Right atrium auricular region (tissue), 2 donors: ENCODE data around the gene SLC6A11. TPM values are rescaled to one million over a fixed set of nuclear protein-coding genes. Genes with fewer than 3 reads are reported as not detected.
A peak's percentile ranks its signal among the peaks of the same experiment; 100 is the strongest.

Experiments
- DNase-seq: peaks from one replicate; pipeline ENCODE4 v3.0.0-alpha.2; 2019; ENCODE audit warnings: low spot score
- H3K27ac ChIP-seq, 2 donors: fragments of 200-600 bp; sonication (generic); 1 replicate in 1 of 2; 2 replicates in 1 of 2; pipeline ENCODE4 v1.5.1; 2016 to 2019
- H3K27me3 ChIP-seq, 2 donors: fragments of 200-600 bp; sonication (generic); one replicate each; pipeline versions ENCODE4 v1.5.1 to v1.6.0; 2017 to 2019
- H3K36me3 ChIP-seq: fragments of 200-600 bp; sonication (generic); one replicate; pipeline ENCODE4 v1.5.1; 2016
- H3K4me1 ChIP-seq, 2 donors: fragments of 200-600 bp; sonication (generic); one replicate each; pipeline versions ENCODE4 v1.5.1 to v1.6.0; 2017 to 2019
- H3K4me3 ChIP-seq, 2 donors: fragments of 200-600 bp; sonication (generic); 1 replicate in 1 of 2; 2 replicates in 1 of 2; pipeline ENCODE4 v1.5.1; 2017 to 2019; ENCODE audit warnings: mild to moderate bottlenecking in 1 of 2, moderate library complexity in 1 of 2
- H3K9me3 ChIP-seq, 2 donors: fragments of 200-600 bp; sonication (generic); one replicate each; pipeline ENCODE4 v1.5.1; 2019
- CTCF ChIP-seq, 2 donors: fragments of 200-600 bp; sonication (generic); IDR thresholded peaks; one replicate each; pipeline ENCODE4 v1.5.1; 2019; ENCODE audit warnings: antibody characterized with exemption in 2 of 2
- total RNA-seq, 2 donors: library from RNA; depleted of rRNA; stranded (reverse); fragments of >200 nt; gene quantifications; one replicate each; pipeline ENCODE4 v1.1.0, GENCODE V29; 2016

SLC6A11 gene
- total RNA-seq, 2 donors from 2014 or later, result not detected

GRCh38 chr3:10950476-10951294 lies 134.7 kb downstream of the SLC6A11 start:
- Histone ChIP-seq H3K27me3 (no peaks in the 10 kb centered on the region), H3K36me3 (no peaks in the 10 kb centered on the region), H3K27ac (no peak overlapping the region), H3K4me3 (no peak overlapping the region), H3K4me1 (peaks cover 0 to 17% of the 10 kb centered on the region in 2 donors), H3K9me3 (no peaks in the 10 kb centered on the region)
- TF ChIP-seq CTCF (IDR thresholded peaks at IDR 0.05), result peak in 1 of 2 donors; percentile 69
- no peak for DNase-seq

- DNase-seq, result no peak
- H3K27ac ChIP-seq, result no peak overlapping the region
- H3K27me3 ChIP-seq, result no peaks in the 10 kb centered on the region
- H3K4me1 ChIP-seq, result peaks cover 0 to 25% of the 10 kb centered on the region in 2 donors
- H3K36me3 ChIP-seq, result no peaks in the 10 kb centered on the region
- no peaks in the 10 kb centered on the region for H3K9me3 ChIP-seq
- TF ChIP-seq CTCF (IDR thresholded peaks at IDR 0.05), result no peak
- H3K4me3 ChIP-seq, result no peak overlapping the region
These were observed 135.4 kb downstream of the SLC6A11 start for GRCh38 chr3:10951295-10951926.

- TF ChIP-seq CTCF (IDR thresholded peaks at IDR 0.05), result no peak
- Histone ChIP-seq H3K4me3 (no peak overlapping the region), H3K27me3 (no peaks in the 10 kb centered on the region), H3K36me3 (no peaks in the 10 kb centered on the region), H3K27ac (no peak overlapping the region), H3K4me1 (peaks cover 0 to 36% of the 10 kb centered on the region in 2 donors), H3K9me3 (no peaks in the 10 kb centered on the region)
- no peak for DNase-seq
These were observed 136.5 kb downstream of the SLC6A11 start for GRCh38 chr3:10952525-10952924.

- Histone ChIP-seq H3K4me1 (peaks cover 0 to 43% of the 10 kb centered on the region in 2 donors), H3K27me3 (no peaks in the 10 kb centered on the region), H3K9me3 (no peaks in the 10 kb centered on the region), H3K27ac (no peak overlapping the region), H3K4me3 (no peak overlapping the region), H3K36me3 (no peaks in the 10 kb centered on the region)
- TF ChIP-seq CTCF (IDR thresholded peaks at IDR 0.05), result no peak
- DNase-seq, result no peak
These were observed 138.7 kb downstream of the SLC6A11 start for GRCh38 chr3:10954740-10955139.

GRCh38 chr3:10955711-10956453 lies 139.9 kb downstream of the SLC6A11 start:
- no peaks in the 10 kb centered on the region for H3K36me3 ChIP-seq
- no peaks in the 10 kb centered on the region for H3K9me3 ChIP-seq
- H3K27ac ChIP-seq, result peak overlapping the region; percentile 70 to 72
- no peak for TF ChIP-seq CTCF (IDR thresholded peaks at IDR 0.05)
- H3K4me1 ChIP-seq, result peaks cover 0 to 41% of the 10 kb centered on the region in 2 donors
- DNase-seq, result no peak
- no peak overlapping the region for H3K4me3 ChIP-seq
- no peaks in the 10 kb centered on the region for H3K27me3 ChIP-seq
